Tibial nerve (tissue), 4 donors: Measurements from ENCODE around the gene MDM4. TPM values are rescaled to one million over a fixed set of nuclear protein-coding genes. Genes with fewer than 3 reads are reported as not detected.

Source experiments
- DNase-seq, 2 donors: peaks; one replicate each; pipeline ENCODE4 v3.0.0-alpha.2; 2019; ENCODE audit warnings: low spot score in 2 of 2
- H3K27ac ChIP-seq, 4 donors: fragments of 200-600 bp; sonication (generic) in 3 of 4; one replicate each; pipeline ENCODE4 v1.5.1; 2017 to 2019; ENCODE audit warnings: mild to moderate bottlenecking in 1 of 4
- H3K27me3 ChIP-seq, 2 donors: fragments of 200-600 bp; sonication (generic) in 1 of 2; one replicate each; pipeline versions ENCODE4 v1.5.1 to v1.6.0; 2017 to 2019
- H3K36me3 ChIP-seq, 3 donors: fragments of 200-600 bp; sonication (generic); one replicate each; pipeline ENCODE4 v1.5.1; 2018 to 2019
- H3K4me1 ChIP-seq, 4 donors: fragments of 200-600 bp; sonication (generic) in 3 of 4; one replicate each; pipeline ENCODE4 v1.5.1; 2017 to 2019
- H3K4me3 ChIP-seq, 4 donors: fragments of 200-600 bp; sonication (generic) in 3 of 4; one replicate each; pipeline ENCODE4 v1.5.1; 2017 to 2019; ENCODE audit warnings: mild to moderate bottlenecking in 1 of 4, moderate library complexity in 1 of 4
- H3K9me3 ChIP-seq, 4 donors: fragments of 200-600 bp; sonication (generic) in 3 of 4; one replicate each; pipeline ENCODE4 v1.5.1; 2017 to 2019
- EP300 ChIP-seq, 2 donors: sonication (generic); formaldehyde crosslinking; IDR thresholded peaks; one replicate each; pipeline ENCODE4 v1.6.1; 2017; ENCODE audit warnings: antibody characterized with exemption in 2 of 2, mild to moderate bottlenecking in 1 of 2
- POLR2A ChIP-seq, 2 donors: fragments of 450-650 bp; IDR thresholded peaks; one replicate each; pipeline ENCODE4 v1.6.1; 2017; ENCODE audit warnings: antibody characterized with exemption in 2 of 2, mild to moderate bottlenecking in 2 of 2, moderate library complexity in 2 of 2
- WGBS, 2 donors: methylation state at CpG; one replicate each; pipeline ENCODE4 v1.1.5; 2018; 5-methylcytosine and 5-hydroxymethylcytosine counted together
- total RNA-seq, 4 donors: library from RNA; depleted of rRNA; stranded (reverse); fragments of >200 nt; gene quantifications; one replicate each; pipeline ENCODE4 v1.1.0, GENCODE V29; 2016
- TF ChIP-seq, protein P1 (sequence below), 5 experiments: fragments of 200-600 bp in 3 of 5; fragments of 450-650 bp in 2 of 5; sonication (generic) in 3 of 5; IDR thresholded peaks; one replicate each; pipeline ENCODE4 v1.5.1; 2016 to 2019; ENCODE audit warnings: antibody characterized with exemption in 5 of 5, mild to moderate bottlenecking in 3 of 5, moderate library complexity in 2 of 5

MDM4 gene
- total RNA-seq, 4 donors from 2014 or later, result 83.0 to 113 (median 101) TPM

GRCh38 chr1:204541626-204542025 is 25.4 kb downstream of the MDM4 start:
- H3K4me1 ChIP-seq, result peaks cover 0 to 4% (median 0%) of the 10 kb centered on the region in 4 donors
- no peaks in the 10 kb centered on the region for H3K27me3 ChIP-seq
- DNase-seq, result no peak
- 49 to 50% methylated on average over 2 of the region's 2 CpGs for WGBS, 2 donors
- H3K4me3 ChIP-seq, result no peak overlapping the region
- H3K36me3 ChIP-seq, result peaks cover 0 to 92% (median 8%) of the 10 kb centered on the region in 3 donors
- TF ChIP-seq, protein P1, sequence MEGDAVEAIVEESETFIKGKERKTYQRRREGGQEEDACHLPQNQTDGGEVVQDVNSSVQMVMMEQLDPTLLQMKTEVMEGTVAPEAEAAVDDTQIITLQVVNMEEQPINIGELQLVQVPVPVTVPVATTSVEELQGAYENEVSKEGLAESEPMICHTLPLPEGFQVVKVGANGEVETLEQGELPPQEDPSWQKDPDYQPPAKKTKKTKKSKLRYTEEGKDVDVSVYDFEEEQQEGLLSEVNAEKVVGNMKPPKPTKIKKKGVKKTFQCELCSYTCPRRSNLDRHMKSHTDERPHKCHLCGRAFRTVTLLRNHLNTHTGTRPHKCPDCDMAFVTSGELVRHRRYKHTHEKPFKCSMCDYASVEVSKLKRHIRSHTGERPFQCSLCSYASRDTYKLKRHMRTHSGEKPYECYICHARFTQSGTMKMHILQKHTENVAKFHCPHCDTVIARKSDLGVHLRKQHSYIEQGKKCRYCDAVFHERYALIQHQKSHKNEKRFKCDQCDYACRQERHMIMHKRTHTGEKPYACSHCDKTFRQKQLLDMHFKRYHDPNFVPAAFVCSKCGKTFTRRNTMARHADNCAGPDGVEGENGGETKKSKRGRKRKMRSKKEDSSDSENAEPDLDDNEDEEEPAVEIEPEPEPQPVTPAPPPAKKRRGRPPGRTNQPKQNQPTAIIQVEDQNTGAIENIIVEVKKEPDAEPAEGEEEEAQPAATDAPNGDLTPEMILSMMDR (IDR thresholded peaks at IDR 0.05), result no peak
- TF ChIP-seq POLR2A (IDR thresholded peaks at IDR 0.05) (no peak), EP300 (IDR thresholded peaks at IDR 0.05) (no peak)
- no peaks in the 10 kb centered on the region for H3K9me3 ChIP-seq
- no peak overlapping the region for H3K27ac ChIP-seq

DNA sequence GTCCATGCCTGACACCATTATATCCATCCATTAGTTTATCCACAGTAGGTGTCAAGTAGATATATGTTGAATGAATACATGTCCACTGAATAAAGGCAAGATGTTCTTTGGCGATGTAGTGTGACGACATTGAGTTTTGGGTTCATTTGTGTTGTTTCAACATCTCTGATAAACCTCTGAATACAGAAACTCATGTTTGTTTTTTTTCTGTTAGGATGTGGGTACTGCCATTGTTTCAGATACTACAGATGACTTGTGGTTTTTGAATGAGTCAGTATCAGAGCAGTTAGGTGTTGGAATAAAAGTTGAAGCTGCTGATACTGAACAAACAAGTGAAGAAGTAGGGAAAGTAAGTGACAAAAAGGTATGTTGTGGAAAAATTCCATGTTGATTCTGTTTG is 28.1 kb downstream of the MDM4 start:
- peaks cover 0 to 96% (median 12%) of the 10 kb centered on the region in 3 donors for H3K36me3 ChIP-seq
- TF ChIP-seq POLR2A (IDR thresholded peaks at IDR 0.05), result no peak
- TF ChIP-seq, protein P1 (IDR thresholded peaks at IDR 0.05), result no peak
- no peak for TF ChIP-seq EP300 (IDR thresholded peaks at IDR 0.05)
- H3K27me3 ChIP-seq, result no peaks in the 10 kb centered on the region
- no peaks in the 10 kb centered on the region for H3K9me3 ChIP-seq
- 88 to 90% methylated on average over 2 of the region's 2 CpGs for WGBS, 2 donors
- no peak overlapping the region for H3K27ac ChIP-seq
- no peak for DNase-seq
- no peaks in the 10 kb centered on the region for H3K4me1 ChIP-seq
- no peak overlapping the region for H3K4me3 ChIP-seq

GRCh38 chr1:204545202-204545601 is 29.0 kb downstream of the MDM4 start:
- Histone ChIP-seq H3K9me3 (no peaks in the 10 kb centered on the region), H3K4me3 (no peak overlapping the region), H3K27me3 (no peaks in the 10 kb centered on the region), H3K4me1 (no peaks in the 10 kb centered on the region), H3K36me3 (peaks cover 0 to 96% (median 11%) of the 10 kb centered on the region in 3 donors), H3K27ac (peak overlapping the region in 1 of 4 donors; percentile 6)
- WGBS, 2 donors, result 94 to 99% methylated on average over 2 of the region's 2 CpGs
- no peak for DNase-seq
- TF ChIP-seq EP300 (IDR thresholded peaks at IDR 0.05) (no peak), POLR2A (IDR thresholded peaks at IDR 0.05) (no peak)
- TF ChIP-seq, protein P1 (IDR thresholded peaks at IDR 0.05), result no peak

DNA sequence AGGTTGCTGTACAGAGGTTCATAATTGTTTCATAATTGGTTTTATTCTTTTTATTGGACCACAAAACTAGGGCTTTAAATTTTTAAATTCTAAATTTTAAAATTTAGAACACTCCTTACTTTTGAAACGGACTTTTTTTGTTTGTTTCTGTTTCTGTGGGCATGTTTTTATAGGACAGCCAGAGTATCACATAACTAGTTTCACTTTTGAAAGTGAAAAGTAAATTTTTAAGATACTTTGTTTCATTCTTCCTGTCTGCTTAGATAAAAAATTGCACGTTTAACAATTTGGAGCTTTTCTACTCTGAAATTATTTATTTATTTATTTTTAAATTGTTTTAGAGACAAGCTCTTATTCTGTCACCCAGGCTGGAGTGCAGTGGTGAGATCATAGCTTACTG is 29.7 kb downstream of the MDM4 start:
- 40 to 47% methylated on average over 2 of the region's 2 CpGs for WGBS, 2 donors
- TF ChIP-seq EP300 (IDR thresholded peaks at IDR 0.05) (no peak), POLR2A (IDR thresholded peaks at IDR 0.05) (no peak)
- TF ChIP-seq, protein P1 (IDR thresholded peaks at IDR 0.05), result no peak
- Histone ChIP-seq H3K9me3 (no peaks in the 10 kb centered on the region), H3K4me3 (no peak overlapping the region), H3K4me1 (no peaks in the 10 kb centered on the region), H3K27ac (peak overlapping the region in 1 of 4 donors; percentile 6), H3K36me3 (peaks cover 0 to 96% (median 11%) of the 10 kb centered on the region in 3 donors), H3K27me3 (no peaks in the 10 kb centered on the region)
- DNase-seq, result no peak

- Histone ChIP-seq H3K27me3 (no peaks in the 10 kb centered on the region), H3K4me1 (no peaks in the 10 kb centered on the region), H3K9me3 (no peaks in the 10 kb centered on the region), H3K27ac (no peak overlapping the region), H3K4me3 (no peak overlapping the region), H3K36me3 (peaks cover 0 to 96% (median 17%) of the 10 kb centered on the region in 3 donors)
- WGBS, 2 donors, result 94 to 95% methylated on average over 2 of the region's 2 CpGs
- TF ChIP-seq EP300 (IDR thresholded peaks at IDR 0.05), result no peak
- TF ChIP-seq, protein P1 (IDR thresholded peaks at IDR 0.05), result no peak
- TF ChIP-seq POLR2A (IDR thresholded peaks at IDR 0.05), result no peak
- no peak for DNase-seq
These were observed 32.1 kb downstream of the MDM4 start for GRCh38 chr1:204548265-204548664.
